H1 (cell line): ENCODE data around the gene ANKFN1. TPM values are rescaled to one million over a fixed set of nuclear protein-coding genes. Genes with fewer than 3 reads are reported as not detected.

Source experiments
- CTCF ChIA-PET: fragments of 300-600 bp; sonication (Branson Sonifier 250); formaldehyde crosslinking; loops from one replicate; lab custom pipeline; 2021; ENCODE audit not compliant: partially characterized antibody; lab: Charles Lee
- POLR2A ChIA-PET: fragments of 300-600 bp; sonication (Branson Sonifier 250); formaldehyde crosslinking; loops from one replicate; lab custom pipeline; 2021; ENCODE audit warnings: inconsistent platforms; ENCODE audit not compliant: partially characterized antibody; lab: Charles Lee
- DNase-seq, 2 experiments: peaks; one replicate each; pipeline versions ENCODE4 v3.0.0 to v3.0.0-alpha.2; 2010 to 2022; ENCODE audit warnings: low spot score in 2 of 2, low read depth in 1 of 2, mixed read lengths in 1 of 2
- FAIRE-seq: peaks from 2 replicates; lab custom pipeline; 2011; peaks lifted over from hg19 to GRCh38; lab: Jason Lieb, UNC
- H2AFZ ChIP-seq: 2 replicates; pipeline ENCODE4 v1.8.1; 2012; ENCODE audit warnings: low read length, inconsistent platforms
- H2AK5ac ChIP-seq: 2 replicates; pipeline ENCODE4 v1.6.1; 2013; ENCODE audit warnings: low read depth, low read length
- H2BK120ac ChIP-seq: replicated peaks from 2 replicates; pipeline ENCODE3; 2013; ENCODE audit warnings: low read depth, low read length, inconsistent platforms
- H2BK12ac ChIP-seq: 2 replicates; pipeline ENCODE4 v1.6.1; 2013; ENCODE audit warnings: low read depth, low read length
- H2BK15ac ChIP-seq: 2 replicates; pipeline ENCODE4 v1.6.1; 2013; ENCODE audit warnings: low read length
- H2BK20ac ChIP-seq: 2 replicates; pipeline ENCODE4 v1.6.1; 2013; ENCODE audit warnings: low read length
- H2BK5ac ChIP-seq: 2 replicates; pipeline ENCODE4 v1.6.1; 2013; ENCODE audit warnings: low read depth, low read length
- H3K14ac ChIP-seq: 2 replicates; pipeline ENCODE4 v1.6.1; 2013; ENCODE audit warnings: inconsistent platforms; ENCODE audit not compliant: insufficient read length
- H3K18ac ChIP-seq: 2 replicates; pipeline ENCODE4 v1.6.1; 2013; ENCODE audit warnings: low read length; ENCODE audit errors: extremely low read depth
- H3K23ac ChIP-seq: 2 replicates; pipeline ENCODE4 v1.6.1; 2013; ENCODE audit warnings: inconsistent platforms; ENCODE audit not compliant: insufficient read length
- H3K23me2 ChIP-seq: 2 replicates; pipeline ENCODE4 v1.6.1; 2013; ENCODE audit warnings: low read depth, low read length
- H3K27ac ChIP-seq: 2 replicates; pipeline ENCODE4 v1.6.1; 2011; ENCODE audit warnings: low read depth, low read length, inconsistent platforms
- H3K27me3 ChIP-seq, 4 experiments: replicated peaks in 1 of 4; 1 replicate in 1 of 4; 2 replicates in 3 of 4; pipeline versions ENCODE4 v1.6.1 to v1.8.1; 2011 to 2013; ENCODE audit warnings: low read length in 3 of 4, mild to moderate bottlenecking in 3 of 4, inconsistent platforms in 2 of 4, mixed read lengths in 2 of 4, moderate library complexity in 1 of 4; ENCODE audit not compliant: control insufficient read depth in 3 of 4, insufficient read depth in 3 of 4; ENCODE audit errors: extremely low read depth in 1 of 4
- H3K36me3 ChIP-seq, 4 experiments: 2 replicates each; pipeline versions ENCODE4 v1.6.1 to v1.8.1; 2011 to 2013; ENCODE audit warnings: mild to moderate bottlenecking in 4 of 4, low read length in 3 of 4, moderate library complexity in 2 of 4, control low read depth in 1 of 4, inconsistent platforms in 1 of 4; ENCODE audit not compliant: insufficient read depth in 4 of 4, control insufficient read depth in 2 of 4
- H3K4ac ChIP-seq: replicated peaks from 2 replicates; pipeline ENCODE3; 2013; ENCODE audit warnings: low read length, low read depth, mixed read lengths, inconsistent platforms; ENCODE audit not compliant: insufficient read length
- H3K4me1 ChIP-seq, 4 experiments: replicated peaks in 1 of 4; 1 replicate in 1 of 4; 2 replicates in 3 of 4; pipeline versions ENCODE4 v1.6.1 to v1.8.1; 2011 to 2013; ENCODE audit warnings: low read length in 3 of 4, inconsistent platforms in 2 of 4, mixed read lengths in 1 of 4; ENCODE audit not compliant: insufficient read depth in 4 of 4, control insufficient read depth in 3 of 4
- H3K4me2 ChIP-seq, 2 experiments: 2 replicates each; pipeline versions ENCODE4 v1.6.1 to v1.8.1; 2011 to 2013; ENCODE audit warnings: low read depth in 2 of 2, low read length in 2 of 2, control low read depth in 1 of 2, inconsistent platforms in 1 of 2, mild to moderate bottlenecking in 1 of 2; ENCODE audit not compliant: insufficient read depth in 1 of 2
- H3K4me3 ChIP-seq, 4 experiments: fragments of 200-600, 300-600 bp in 1 of 4; sonication (generic), shearing (Covaris generic), sonication (Bioruptor Twin) in 1 of 4; 2 replicates each; pipeline versions ENCODE4 v1.5.1 to v1.8.1; 2011 to 2016; ENCODE audit warnings: low read length in 4 of 4, low read depth in 3 of 4, control low read depth in 2 of 4, inconsistent platforms in 2 of 4, mild to moderate bottlenecking in 2 of 4, mixed read lengths in 1 of 4, moderate library complexity in 1 of 4; ENCODE audit not compliant: insufficient read depth in 2 of 4; ENCODE audit errors: extremely low read depth in 1 of 4
- H3K56ac ChIP-seq: replicated peaks from 2 replicates; pipeline ENCODE3; 2013; ENCODE audit warnings: low read depth, mild to moderate bottlenecking, mixed read lengths, low read length, inconsistent platforms; ENCODE audit not compliant: insufficient read length
- H3K79me1 ChIP-seq: 2 replicates; pipeline ENCODE4 v1.6.1; 2013; ENCODE audit warnings: low read depth, low read length, control low read depth
- H3K79me2 ChIP-seq, 2 experiments: 2 replicates each; pipeline versions ENCODE4 v1.6.1 to v1.8.1; 2012 to 2013; ENCODE audit warnings: low read length in 2 of 2, mild to moderate bottlenecking in 2 of 2, inconsistent platforms in 1 of 2; ENCODE audit not compliant: insufficient read depth in 2 of 2, control insufficient read depth in 1 of 2
- H3K9ac ChIP-seq, 4 experiments: replicated peaks in 1 of 4; 1 replicate in 1 of 4; 2 replicates in 3 of 4; pipeline versions ENCODE4 v1.6.1 to v1.8.1; 2011 to 2013; ENCODE audit warnings: low read depth in 3 of 4, low read length in 3 of 4, control low read depth in 2 of 4, mild to moderate bottlenecking in 2 of 4, moderate library complexity in 2 of 4, inconsistent platforms in 1 of 4; ENCODE audit errors: extremely low read depth in 1 of 4
- H3K9me3 ChIP-seq, 2 experiments: 2 replicates each; pipeline versions ENCODE4 v1.6.1 to v1.8.1; 2012 to 2013; ENCODE audit warnings: mild to moderate bottlenecking in 2 of 2, moderate library complexity in 2 of 2, control low read depth in 1 of 2, inconsistent platforms in 1 of 2, low read depth in 1 of 2, low read length in 1 of 2, mixed read lengths in 1 of 2; ENCODE audit not compliant: insufficient read depth in 2 of 2
- H4K20me1 ChIP-seq, 2 experiments: replicated peaks in 1 of 2; 2 replicates each; pipeline versions ENCODE3 to v1.8.1; 2011 to 2013; ENCODE audit warnings: inconsistent platforms in 2 of 2, low read length in 2 of 2, mild to moderate bottlenecking in 1 of 2; ENCODE audit not compliant: insufficient read depth in 2 of 2, control insufficient read depth in 1 of 2
- H4K5ac ChIP-seq: 2 replicates; pipeline ENCODE4 v1.6.1; 2013; ENCODE audit warnings: low read length, low read depth, mixed read lengths, inconsistent platforms; ENCODE audit not compliant: insufficient read length
- H4K8ac ChIP-seq: 2 replicates; pipeline ENCODE4 v1.8.0; 2013; ENCODE audit warnings: mild to moderate bottlenecking, moderate library complexity, low read length, inconsistent platforms; ENCODE audit not compliant: insufficient read depth; ENCODE audit errors: extremely low read depth
- H4K91ac ChIP-seq: replicated peaks from 2 replicates; pipeline ENCODE3; 2013; ENCODE audit warnings: low read length, mixed read lengths, inconsistent platforms; ENCODE audit not compliant: insufficient read length
- ASH2L ChIP-seq: fragments of 200-600, 300-600 bp; sonication (generic); IDR thresholded peaks from one replicate; pipeline ENCODE4 v1.7.1; 2017; ENCODE audit warnings: low read length
- ATF3 ChIP-seq: IDR thresholded peaks from 2 replicates; pipeline ENCODE4 v1.6.1; 2011; ENCODE audit warnings: low read depth, mild to moderate bottlenecking, low read length; ENCODE audit not compliant: insufficient read depth
- BRCA1 ChIP-seq: IDR thresholded peaks from 2 replicates; pipeline ENCODE4 v1.6.1; 2012; ENCODE audit warnings: low read depth, low read length, improper control_type of control experiment
- CBX5 ChIP-seq: fragments of 300-800, 300-1000 bp; sonication (generic); IDR thresholded peaks from 2 replicates; pipeline ENCODE4 v1.7.1; 2016; ENCODE audit warnings: antibody characterized with exemption, low read length, low read depth
- CHD2 ChIP-seq: IDR thresholded peaks from 2 replicates; pipeline ENCODE4 v1.6.1; 2012; ENCODE audit warnings: low read length, improper control_type of control experiment
- CREB1 ChIP-seq: IDR thresholded peaks from 2 replicates; pipeline ENCODE4 v1.6.1; 2012; ENCODE audit warnings: inconsistent platforms
- GTF2F1 ChIP-seq: IDR thresholded peaks from 2 replicates; pipeline ENCODE4 v1.6.1; 2012; ENCODE audit warnings: low read depth, low read length, improper control_type of control experiment, borderline replicate concordance
- KDM1A ChIP-seq: fragments of 200-600, 300-600 bp; sonication (generic); IDR thresholded peaks from 2 replicates; pipeline ENCODE4 v1.7.1; 2016; ENCODE audit warnings: mild to moderate bottlenecking, low read length, borderline replicate concordance
- KDM5A ChIP-seq: fragments of 200-600 bp; IDR thresholded peaks from 2 replicates; pipeline ENCODE4 v1.7.1; 2012; ENCODE audit warnings: mild to moderate bottlenecking, low read length, inconsistent platforms, mixed read lengths
- SP2 ChIP-seq: IDR thresholded peaks from 2 replicates; pipeline ENCODE4 v1.6.1; 2012; ENCODE audit warnings: mild to moderate bottlenecking, low read length, inconsistent platforms
- SRF ChIP-seq: IDR thresholded peaks from 2 replicates; pipeline ENCODE4 v1.6.1; 2011; ENCODE audit warnings: mild to moderate bottlenecking, low read depth, low read length, moderate library complexity
- TAF7 ChIP-seq: optimal IDR thresholded peaks from 2 replicates; pipeline ENCODE3; 2011; ENCODE audit warnings: low read depth, mild to moderate bottlenecking, inconsistent platforms, low read length, moderate library complexity, borderline replicate concordance
- WGBS, 2 experiments: shearing (Covaris generic) in 1 of 2; methylation state at CpG; one replicate each; pipeline versions ENCODE4 v1.1.6 to v1.1.7; 2013 to 2015; ENCODE audit warnings: low lambda C conversion rate in 2 of 2, mixed read lengths in 2 of 2, inconsistent platforms in 1 of 2, low coverage in 1 of 2, missing lambda C conversion rate in 1 of 2; ENCODE audit not compliant: insufficient replicate concordance in 2 of 2, insufficient coverage in 1 of 2, insufficient read length in 1 of 2; ENCODE audit errors: extremely low coverage in 1 of 2, missing lambda C conversion rate in 1 of 2; 5-methylcytosine and 5-hydroxymethylcytosine counted together
- polyA plus RNA-seq, 7 experiments: library from polyadenylated mRNA; depleted of rRNA in 3 of 7; stranded (reverse) in 5 of 7; unstranded in 2 of 7; fragments of >200 nt in 5 of 7; fragments of 200-250 nt in 2 of 7; gene quantifications; 1 replicate in 5 of 7; 2 replicates in 1 of 7; 4 replicates in 1 of 7; pipeline versions ENCODE4 v1.2.1 to v1.2.3, GENCODE V29; 2011 to 2013; ENCODE audit warnings: missing spikeins in 2 of 7, mixed read lengths in 2 of 7
- total RNA-seq: library from RNA; stranded (reverse); fragmentation: NEBNext Ultra II Directional; extraction: Animal tissue kit (Norgen Biotek cat#: 25700); gene quantifications from 2 replicates; pipeline ENCODE4 v1.2.1, GENCODE V29; 2021

ANKFN1 gene
- total and polyA plus RNA-seq, 2 of the 8 experiments (the other 6 are each of a cell fraction or from before 2014, with no cell fraction given) = not detected

- Histone ChIP-seq H3K23me2 (no peaks in the 10 kb centered on the region), H3K4me2 (no peak overlapping the region), H4K91ac (no peak overlapping the region), H3K23ac (no peak overlapping the region), H2BK15ac (no peak overlapping the region), H3K36me3 (no peaks in the 10 kb centered on the region), H3K27me3 (no peaks in the 10 kb centered on the region), H4K20me1 (no peaks in the 10 kb centered on the region), H3K79me1 (no peaks in the 10 kb centered on the region), H4K5ac (no peak overlapping the region), H3K4ac (no peak overlapping the region), H3K14ac (no peak overlapping the region), H4K8ac (no peak overlapping the region), H3K27ac (no peak overlapping the region), H3K18ac (no peak overlapping the region), H3K56ac (no peak overlapping the region), H2BK5ac (no peak overlapping the region), H3K9ac (no peak overlapping the region), H2AFZ (peak overlapping the region; percentile 31), H3K9me3 (no peaks in the 10 kb centered on the region), H3K4me3 (no peak overlapping the region), H2BK120ac (no peak overlapping the region), H3K4me1 (peaks cover 0 to 3% (median 0%) of the 10 kb centered on the region in 4 experiments; a peak in 1 of 7 replicates), H3K79me2 (no peaks in the 10 kb centered on the region), H2AK5ac (no peak overlapping the region), H2BK20ac (no peak overlapping the region), H2BK12ac (no peak overlapping the region)
- FAIRE-seq (no peak), DNase-seq (no peak)
- no CpG with 5 or more reads among the region's 1 CpG for WGBS, 2 experiments
- no peak for TF ChIP-seq KDM1A
- TF ChIP-seq ATF3 = no peak
- TF ChIP-seq BRCA1 = no peak
- no peak for TF ChIP-seq SRF
- TF ChIP-seq GTF2F1 = no peak
- TF ChIP-seq CBX5 = no peak
- no peak for TF ChIP-seq KDM5A
- no peak for TF ChIP-seq TAF7
- no peak for TF ChIP-seq CREB1
- no peak for TF ChIP-seq CHD2
- TF ChIP-seq SP2 = no peak
- TF ChIP-seq ASH2L = no peak
- ChIA-PET CTCF (no interaction called here), POLR2A (no interaction called here)
Observed at GRCh38 chr17:56367366-56367765, 214.1 kb downstream of the ANKFN1 start.
